ENCODE results near the gene PLEKHM3.

GRCh38 chr2:207860685-207861084 is 164.6 kb downstream of the PLEKHM3 start:
- TF ChIP-seq FOXK2 (IDR thresholded peaks at IDR 0.05) = no peak
- no peak for TF ChIP-seq SUZ12 (IDR thresholded peaks at IDR 0.05)
- no peak for TF ChIP-seq SP1 (IDR thresholded peaks at IDR 0.05)
- TF ChIP-seq PKNOX1 (IDR thresholded peaks at IDR 0.05) = no peak
- no peak for TF ChIP-seq BHLHE40 (IDR thresholded peaks at IDR 0.05; ENCODE audit: borderline replicate concordance)
- no peak for TF ChIP-seq FOXA1 (IDR thresholded peaks at IDR 0.05)
- TF ChIP-seq FOXM1 (IDR thresholded peaks at IDR 0.05; ENCODE audit: borderline replicate concordance) = no peak
- TF ChIP-seq ZNF384 (IDR thresholded peaks at IDR 0.05) = no peak
- no peak for TF ChIP-seq HDGF (IDR thresholded peaks at IDR 0.05; ENCODE audit: borderline replicate concordance)
- TF ChIP-seq ARNT (IDR thresholded peaks at IDR 0.05) = no peak
- TF ChIP-seq CTBP1 (IDR thresholded peaks at IDR 0.05; ENCODE audit: borderline replicate concordance) = no peak
- no peak for TF ChIP-seq LEF1 (IDR thresholded peaks at IDR 0.05; ENCODE audit: borderline replicate concordance)

All from HEK293T (cell line).